LHCN-M2 (cell line): Measurements from ENCODE around the gene EGFL7. TPM values are rescaled to one million over a fixed set of nuclear protein-coding genes. Genes with fewer than 3 reads are reported as not detected.
"Not testable (repeated sequence)": the region's sequence is repeated elsewhere in the genome, so short reads cannot be mapped to it uniquely, and the experiment has no call there.

ENCODE experiments used
- DNase-seq: peaks from one replicate; pipeline ENCODE4 v3.0.0-alpha.2; 2012; ENCODE audit warnings: low read depth
- total RNA-seq: library from RNA; depleted of rRNA; stranded (reverse); fragments of >200 nt; gene quantifications from 2 replicates; pipeline ENCODE4 v1.2.3, GENCODE V29; 2014

EGFL7 gene
- total RNA-seq, 1 experiment from 2014 or later: 7.6 TPM

DNA sequence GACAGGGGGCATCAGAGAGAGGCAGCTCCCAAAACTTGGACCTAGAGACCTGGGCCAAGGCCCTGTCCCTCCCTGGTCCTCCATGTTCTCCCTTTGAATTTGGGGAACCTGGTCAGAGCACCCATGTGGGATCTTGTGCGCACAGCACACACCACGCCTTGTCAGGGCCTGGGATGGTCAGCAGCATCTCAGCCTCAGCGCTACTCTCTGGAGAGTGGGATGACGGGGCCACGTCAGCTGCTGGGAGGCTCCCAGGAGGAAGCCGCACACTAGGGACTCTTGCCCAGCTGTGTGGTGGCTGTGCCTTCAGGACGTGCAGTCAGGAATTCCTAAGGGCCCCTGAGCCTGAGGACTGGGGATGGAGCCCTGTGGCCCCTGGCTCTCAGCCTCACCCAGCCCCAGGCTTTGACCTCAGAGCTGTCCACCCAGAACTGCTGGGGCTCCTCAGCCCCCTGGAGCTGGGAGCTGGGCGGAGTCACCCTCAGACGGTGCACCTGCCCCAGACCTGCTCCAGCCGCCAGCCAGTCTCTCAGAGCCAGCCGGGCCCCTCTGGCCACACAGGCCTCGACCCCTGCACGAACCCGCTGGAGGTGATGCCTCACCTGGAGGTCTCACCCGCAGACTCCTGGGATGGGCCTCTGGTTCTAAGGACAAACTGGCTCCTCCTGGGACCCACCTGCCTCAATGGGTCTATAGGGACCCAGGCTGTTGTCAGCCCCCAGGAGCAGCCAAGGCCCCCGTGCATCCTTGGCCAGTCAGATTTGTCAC is 38.3 kb upstream of the EGFL7 start:
- no peak for DNase-seq

DNA sequence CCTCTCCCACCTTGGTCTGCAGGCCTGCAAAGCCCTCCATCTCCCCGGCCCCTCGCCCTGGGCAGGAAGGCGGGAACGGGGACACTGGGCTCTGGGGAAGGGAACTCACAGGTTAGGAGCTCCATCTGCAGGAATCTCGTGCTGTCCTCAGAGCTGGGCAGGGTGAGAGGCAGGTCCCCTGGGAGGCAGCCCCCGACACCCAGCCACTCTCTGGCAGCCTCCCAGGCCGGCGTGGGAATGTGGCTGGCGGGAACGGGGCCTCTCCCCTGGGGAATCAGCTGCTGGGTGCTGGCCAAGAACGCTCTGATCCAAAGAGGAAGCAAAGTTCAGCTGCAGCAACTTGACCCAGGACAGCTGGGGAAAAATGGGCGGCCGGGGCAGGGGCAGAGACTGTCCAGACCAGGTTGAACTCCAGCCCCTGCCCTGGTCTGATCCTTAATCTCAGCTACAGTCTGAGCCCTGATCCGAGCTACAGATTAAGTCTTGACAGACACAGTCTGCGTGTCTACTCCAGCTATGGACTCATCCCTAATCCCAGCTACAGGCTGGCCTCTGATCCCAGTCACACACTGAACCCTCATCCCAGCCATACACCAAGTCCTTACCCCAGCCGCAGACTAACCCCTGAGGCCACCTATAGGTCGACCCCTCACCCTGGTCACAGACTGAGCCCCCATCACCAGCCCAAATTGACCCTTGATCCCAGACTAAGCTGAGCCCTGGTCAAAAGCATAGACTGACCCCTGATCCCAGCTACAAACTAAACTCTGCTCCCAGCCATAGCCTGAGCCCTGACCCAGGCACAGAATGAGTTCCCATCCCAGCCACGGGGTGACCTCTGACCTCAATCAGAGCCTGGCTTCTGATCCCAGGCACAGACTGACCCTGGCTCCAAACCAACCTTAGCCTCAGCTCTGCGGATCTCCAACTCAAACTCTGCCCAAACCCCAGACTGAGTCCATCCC is 37.3 kb upstream of the EGFL7 start:
- DNase-seq: peak; percentile 45

DNA sequence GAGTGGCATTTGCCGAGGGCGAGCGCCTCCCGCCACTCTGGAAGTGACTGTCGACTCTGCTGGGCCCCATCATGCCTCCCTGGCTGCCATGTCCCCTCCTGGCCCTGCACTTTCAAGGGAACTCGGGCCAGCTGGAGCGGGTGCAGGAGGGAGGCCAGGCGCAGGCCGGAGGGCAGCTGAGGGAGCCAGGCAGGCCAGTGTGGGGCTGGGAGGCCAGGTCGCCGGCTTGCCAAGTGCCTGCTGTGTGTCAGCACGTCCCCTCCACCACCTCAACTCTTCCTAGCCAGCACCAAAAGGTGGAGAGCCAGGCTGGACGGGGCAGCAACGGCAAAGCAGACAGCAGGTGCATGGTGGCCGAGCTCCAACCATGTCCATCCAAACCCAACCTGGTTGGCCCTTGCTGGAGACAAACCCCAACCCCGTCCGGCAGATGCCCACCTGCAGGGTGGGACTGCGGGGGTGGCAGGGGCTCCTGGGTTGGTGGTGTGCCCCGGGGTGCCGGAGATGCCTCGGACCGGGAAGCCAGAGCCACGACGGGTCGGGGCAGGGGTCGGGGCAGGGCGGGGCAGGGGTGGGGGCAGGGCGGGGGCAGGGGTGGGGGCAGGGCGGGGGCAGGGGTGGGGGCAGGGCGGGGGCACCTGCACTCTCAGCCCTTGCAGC is 36.5 kb upstream of the EGFL7 start:
- no peak for DNase-seq

DNA sequence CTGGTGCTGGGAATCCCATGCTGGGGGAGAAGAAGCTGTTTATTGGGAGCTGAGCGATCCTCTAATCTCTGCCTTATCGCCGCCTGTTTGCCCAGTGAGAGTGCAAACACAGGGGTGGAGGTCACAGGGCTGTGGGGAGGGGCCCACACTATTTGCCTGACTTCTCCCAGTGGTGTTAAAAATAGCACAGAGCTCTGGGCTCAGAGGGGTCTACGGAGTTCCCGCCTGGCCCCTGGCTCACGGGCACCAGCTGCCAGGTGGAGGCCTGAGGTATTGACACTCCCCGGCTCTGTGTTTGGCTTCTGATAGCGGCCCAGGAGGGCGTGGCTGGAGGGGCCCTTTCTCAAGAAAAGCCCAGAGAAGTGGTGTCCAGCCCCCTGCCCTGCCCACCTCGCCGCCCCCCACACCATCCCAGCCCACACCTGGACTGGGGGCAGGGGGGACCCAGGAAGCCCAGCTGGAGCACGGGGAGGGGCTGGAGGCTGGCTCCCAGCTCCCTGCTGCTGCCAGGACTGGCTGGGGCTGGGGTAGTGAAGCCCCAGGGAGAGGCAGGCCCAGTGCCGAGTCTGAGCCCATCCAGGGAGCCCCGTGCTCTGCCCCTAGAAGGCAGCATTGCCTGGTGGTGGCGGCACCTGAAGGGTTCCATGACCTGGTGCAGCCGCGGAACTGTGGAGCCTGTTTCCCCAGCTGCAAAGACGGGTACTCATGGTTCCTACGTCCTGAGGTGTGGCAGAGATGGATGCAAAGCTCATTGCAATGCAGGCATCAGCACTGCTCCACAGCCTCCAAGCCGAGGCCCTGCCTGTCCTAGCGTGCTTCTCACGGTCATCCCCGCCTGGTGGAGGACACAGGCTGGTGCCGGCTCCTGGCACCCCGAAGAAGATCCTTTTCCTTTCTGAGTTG is 35.7 kb upstream of the EGFL7 start:
- DNase-seq: no peak

DNA sequence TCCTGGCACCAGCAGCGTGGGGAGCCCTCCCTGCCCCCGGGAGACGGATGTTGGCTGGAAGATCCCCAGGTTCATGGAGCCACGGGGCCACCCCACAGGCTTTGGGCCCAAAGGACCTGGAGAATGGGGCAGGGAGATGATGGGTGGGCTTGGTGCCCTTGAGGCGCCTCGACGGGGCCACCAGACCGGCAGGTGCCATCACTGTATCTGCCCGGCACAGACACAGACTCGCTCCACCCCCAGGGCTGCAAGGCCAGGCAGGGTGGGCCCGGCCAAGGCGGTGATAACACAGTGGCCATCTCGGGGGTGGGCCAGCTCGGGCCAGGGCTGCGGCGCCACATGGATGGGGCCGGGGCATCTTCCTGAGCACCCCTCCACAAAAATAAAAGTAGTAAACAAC is 35.0 kb upstream of the EGFL7 start:
- DNase-seq: no peak

DNA sequence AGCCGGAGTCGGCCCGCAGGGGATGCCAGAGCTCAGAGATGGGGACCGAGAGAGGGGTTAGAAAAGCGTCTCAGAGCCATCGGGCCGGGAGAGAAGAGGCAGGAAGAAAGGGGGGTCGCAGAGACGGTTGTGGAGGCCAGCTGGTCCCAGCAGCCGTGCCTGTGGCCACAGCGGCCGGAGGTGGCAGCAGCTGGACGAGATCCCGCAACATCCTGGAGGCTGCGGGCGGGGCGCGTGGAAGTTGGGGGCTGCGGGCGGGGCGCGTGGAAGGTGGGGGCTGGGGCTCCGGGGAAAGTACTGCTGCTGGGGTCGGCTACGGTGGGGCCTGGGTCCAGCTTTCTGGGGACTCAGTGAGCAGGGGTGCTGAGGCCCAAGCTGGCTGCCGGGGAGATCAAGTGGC is 34.4 kb upstream of the EGFL7 start:
- DNase-seq: no peak

DNA sequence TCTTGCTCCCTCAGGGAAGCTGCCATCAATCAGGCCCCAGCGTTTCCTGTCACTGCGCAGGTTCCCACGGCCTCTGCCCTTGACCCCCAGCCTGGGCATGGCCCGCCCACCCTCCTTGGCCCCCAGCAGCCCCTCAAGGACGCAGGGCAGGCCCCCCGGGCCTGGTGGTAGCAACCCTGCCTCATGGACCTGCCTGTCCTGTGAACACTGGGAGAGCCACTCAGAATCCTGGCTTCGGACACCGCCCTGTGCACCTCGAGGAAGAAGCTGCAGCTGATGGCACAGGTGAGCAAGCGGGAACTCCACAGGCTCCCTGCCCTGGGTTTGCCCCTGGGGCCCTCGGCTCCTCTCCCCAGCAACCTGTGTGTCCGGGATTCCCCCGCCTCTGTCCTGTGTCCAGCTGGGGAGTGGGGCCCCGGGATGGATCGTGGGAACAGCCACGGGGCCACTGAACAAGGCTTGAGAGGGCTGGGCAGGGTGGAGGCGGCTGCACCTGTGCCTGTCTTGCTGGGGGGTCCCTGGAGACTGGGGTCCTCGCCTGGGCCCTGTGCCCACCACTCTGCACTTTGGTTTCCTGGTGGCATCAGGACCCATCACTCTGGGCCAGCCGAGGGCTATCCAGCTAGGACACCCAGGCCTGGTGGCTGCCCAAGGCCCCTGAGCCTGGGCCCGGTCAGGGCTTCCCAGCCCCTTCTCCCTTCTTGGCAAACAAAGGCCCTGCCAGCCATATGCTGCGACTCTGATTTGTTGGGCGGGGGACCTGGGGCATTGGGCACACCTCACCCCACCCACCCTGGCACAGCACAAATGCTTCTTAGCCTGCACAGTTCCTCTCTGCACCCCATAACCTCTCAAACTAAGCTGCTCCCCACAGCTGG is 33.5 kb upstream of the EGFL7 start:
- DNase-seq: no peak

DNA sequence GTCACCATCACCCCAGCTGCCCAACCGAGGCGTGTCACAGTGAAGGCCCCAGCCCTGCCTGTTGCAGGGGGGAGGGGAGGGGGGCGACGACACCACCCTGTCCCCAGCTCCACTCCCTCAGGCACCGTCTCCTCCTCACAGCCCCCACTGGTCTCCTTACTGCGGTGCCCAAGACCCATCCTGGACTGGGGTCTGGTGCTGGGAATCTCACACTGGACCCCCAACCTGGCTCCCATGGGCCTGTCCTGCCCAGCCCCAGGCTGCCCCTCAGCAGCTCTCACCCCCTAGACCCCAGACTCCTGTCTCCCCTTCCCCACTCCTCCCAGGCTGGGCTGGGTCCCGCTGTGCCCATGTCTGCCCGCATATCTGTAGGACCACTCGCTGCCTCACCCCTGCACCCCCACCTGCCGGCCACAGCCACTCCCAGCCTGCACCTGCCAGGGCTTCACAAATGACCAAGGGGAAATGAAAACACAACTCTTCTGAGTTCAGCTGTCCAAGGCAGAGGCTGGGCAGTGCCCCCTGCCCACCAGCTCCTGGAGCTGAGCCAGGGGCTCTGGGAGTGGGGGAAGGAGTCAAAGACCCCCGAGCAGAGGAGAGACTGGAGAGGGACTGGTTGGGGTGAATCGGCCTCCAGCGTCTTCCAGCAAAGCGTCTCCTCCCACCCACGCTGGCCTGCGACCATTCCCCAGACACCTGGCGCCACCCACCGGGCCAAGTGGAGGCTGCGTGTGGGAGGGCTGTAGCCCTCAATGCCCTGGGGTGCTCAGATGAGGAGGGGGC is 32.6 kb upstream of the EGFL7 start:
- DNase-seq: no peak

DNA sequence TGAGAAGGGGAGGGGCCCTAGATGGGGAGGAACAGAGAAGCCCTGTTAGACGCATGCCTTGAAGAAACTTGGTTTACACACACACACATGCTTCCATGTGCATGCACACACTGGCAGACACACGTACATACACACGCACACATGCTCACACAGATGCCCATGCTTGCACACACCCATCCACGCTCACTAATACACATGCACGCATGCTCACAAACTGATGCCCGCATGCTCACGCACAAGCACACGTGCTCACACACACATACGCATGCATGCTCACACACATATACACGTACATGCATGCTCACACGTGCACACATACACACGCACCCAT is 32.1 kb upstream of the EGFL7 start:
- DNase-seq: no peak

DNA sequence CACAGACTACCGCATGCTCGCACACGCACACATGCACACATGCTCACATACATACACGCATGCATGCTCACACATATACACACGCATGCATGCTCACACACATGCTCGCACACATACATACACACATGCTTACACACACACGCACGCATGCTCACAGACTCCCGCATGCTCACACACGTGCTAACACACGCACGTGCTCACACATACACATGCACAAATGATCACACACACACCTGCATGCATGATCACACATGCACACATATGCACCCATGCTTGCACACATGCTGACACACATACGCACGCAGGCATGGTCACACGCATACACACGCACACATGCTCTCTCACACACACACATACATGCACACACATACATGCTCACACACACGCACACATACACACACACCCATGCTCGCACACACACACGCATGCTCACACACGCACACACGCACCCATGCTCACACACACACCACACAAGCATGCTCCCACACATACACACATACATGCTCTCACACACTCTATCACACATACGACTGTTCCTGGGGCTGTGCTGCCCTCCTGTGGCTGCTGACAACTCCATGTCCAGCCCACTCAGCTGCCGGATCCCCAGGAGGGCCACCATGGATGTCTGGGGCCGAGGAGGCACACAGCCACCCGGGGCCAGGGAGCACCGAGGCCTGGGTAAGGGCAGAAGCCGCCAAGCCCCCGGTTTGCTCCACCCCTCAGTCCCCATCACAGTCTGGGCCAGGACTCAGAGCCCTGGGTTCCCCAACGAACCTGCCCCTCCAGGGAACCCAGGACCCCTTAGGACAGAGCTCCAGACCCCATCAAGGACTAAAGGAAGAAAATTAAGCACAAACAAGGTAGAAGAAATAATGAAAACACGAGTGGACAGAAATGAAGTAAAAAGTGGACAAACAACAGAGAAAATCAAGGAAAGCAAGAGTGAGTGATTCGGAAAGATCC is 31.4 kb upstream of the EGFL7 start:
- peak; percentile 63 for DNase-seq

DNA sequence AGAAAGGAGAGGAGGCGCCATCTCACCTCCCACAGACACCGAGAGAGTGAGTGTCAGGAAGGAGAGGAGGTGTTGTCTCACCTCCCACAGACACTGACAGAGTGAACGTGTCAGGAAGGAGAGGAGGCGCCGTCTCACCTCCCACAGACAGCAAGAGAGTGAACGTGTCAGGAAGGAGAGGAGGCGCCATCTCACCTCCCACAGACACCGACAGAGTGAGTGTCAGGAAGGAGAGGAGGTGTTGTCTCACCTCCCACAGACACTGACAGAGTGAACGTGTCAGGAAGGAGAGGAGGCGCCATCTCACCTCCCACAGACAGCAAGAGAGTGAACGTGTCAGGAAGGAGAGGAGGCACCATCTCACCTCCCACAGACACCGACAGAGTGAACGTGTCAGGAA is 30.6 kb upstream of the EGFL7 start:
- DNase-seq: not testable (repeated sequence)

DNA sequence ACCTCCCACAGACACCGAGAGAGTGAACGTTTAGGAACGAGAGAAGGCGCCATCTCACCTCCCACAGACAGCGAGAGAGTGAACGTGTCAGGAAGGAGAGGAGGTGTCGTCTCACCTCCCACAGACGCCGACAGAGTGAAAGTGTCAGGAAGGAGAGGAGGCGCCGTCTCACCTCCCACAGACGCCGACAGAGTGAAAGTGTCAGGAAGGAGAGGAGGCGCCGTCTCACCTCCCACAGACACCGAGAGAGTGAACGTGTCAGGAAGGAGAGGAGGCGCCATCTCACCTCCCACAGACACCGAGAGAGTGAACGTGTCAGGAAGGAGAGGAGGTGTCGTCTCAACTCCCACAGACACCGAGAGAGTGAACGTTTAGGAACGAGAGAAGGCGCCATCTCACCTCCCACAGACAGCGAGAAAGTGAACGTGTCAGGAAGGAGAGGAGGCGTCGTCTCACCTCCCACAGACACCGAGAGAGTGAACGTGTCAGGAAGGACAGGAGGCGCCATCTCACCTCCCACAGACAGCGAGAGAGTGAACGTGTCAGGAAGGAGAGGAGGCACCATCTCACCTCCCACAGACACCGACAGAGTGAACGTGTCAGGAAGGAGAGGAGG is 30.1 kb upstream of the EGFL7 start:
- DNase-seq: not testable (repeated sequence)

DNA sequence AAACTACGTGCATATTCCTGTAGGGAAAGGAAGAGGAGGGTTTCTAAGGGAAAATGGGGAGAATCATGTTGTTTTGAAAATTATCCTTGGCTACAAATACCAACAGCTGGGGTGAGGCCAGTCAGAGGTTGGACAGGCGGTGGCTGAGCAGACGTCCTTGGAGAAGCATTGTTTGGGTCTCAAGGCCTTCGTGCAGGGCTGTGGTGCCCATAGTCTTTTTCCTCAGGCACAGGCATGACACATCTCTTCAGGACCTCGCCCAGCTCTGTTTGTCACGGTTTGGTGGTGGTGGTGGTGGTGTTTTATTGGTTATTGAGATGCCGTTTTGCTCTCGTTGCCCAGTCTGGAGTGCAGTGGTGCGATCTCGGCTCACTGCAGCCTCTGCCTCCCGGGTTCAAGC is 27.8 kb upstream of the EGFL7 start:
- peak; percentile 37 for DNase-seq

DNA sequence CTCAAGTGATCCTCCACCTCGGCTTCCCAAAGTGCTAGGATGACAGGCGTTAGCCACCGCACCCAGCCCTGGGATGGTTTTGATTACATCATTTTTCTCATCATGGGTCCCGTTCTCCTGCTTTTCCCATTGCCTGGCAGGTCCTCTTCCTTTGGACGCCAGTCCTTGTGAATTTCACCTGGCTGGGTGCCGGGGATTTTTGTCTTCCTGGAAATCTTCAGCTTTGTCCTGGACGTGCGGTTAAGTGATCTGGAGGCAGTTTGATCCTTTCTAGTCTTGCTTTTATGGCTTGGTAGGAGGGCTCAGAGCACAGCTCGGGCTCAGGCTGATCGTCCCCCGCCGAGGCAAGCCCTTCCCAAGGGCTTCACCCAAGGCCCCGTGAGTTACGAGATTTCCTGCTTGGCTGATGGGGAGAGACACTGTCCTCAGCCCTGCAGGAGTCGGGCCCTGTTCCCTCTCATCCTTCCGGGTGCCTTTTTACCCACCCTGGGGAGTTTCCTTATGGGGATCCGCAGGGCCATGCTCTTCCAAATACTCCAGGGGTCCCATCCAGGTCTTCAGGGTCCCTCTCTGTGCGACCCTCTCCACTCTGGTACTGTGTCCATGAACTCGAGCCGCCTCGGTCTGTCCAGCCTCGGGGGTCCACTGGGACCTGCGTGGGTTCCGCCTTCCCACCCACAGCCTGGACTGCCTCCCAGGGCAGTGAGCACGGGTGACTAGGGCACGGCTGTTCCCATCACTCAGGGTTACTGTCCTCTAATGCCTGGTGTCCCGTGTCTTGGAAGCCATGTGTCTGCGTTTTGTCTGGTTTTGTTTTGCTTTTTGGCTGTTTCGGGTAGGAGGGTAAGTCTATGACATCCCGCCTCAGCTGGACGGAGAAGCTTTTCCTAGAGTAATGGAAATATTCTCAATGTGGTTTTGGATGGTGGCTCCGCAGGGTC is 22.3 kb upstream of the EGFL7 start:
- DNase-seq: peak; percentile 29

DNA sequence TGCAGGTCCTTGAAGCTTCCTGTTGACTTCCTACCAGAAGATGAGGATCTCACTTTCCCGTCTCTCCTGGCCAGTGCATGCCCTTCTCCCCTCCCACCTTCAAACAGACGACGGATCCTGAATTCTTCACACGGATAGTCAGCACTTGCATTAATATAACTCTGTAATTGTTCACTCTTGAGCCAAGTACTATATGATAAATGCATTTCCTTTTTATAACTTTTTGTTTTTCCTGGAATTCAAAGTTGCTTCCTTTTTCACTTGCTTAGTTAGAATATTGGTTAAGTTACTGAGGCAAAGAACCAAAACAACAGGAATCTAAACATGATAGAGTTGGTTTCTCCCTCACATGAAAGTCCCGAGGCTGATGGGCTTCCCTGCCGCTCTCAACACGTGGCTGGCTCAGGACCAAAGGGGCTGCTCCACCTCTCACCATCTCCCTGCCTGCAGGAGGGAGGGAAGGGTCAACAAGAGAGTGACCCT is 20.2 kb upstream of the EGFL7 start:
- DNase-seq: no peak

DNA sequence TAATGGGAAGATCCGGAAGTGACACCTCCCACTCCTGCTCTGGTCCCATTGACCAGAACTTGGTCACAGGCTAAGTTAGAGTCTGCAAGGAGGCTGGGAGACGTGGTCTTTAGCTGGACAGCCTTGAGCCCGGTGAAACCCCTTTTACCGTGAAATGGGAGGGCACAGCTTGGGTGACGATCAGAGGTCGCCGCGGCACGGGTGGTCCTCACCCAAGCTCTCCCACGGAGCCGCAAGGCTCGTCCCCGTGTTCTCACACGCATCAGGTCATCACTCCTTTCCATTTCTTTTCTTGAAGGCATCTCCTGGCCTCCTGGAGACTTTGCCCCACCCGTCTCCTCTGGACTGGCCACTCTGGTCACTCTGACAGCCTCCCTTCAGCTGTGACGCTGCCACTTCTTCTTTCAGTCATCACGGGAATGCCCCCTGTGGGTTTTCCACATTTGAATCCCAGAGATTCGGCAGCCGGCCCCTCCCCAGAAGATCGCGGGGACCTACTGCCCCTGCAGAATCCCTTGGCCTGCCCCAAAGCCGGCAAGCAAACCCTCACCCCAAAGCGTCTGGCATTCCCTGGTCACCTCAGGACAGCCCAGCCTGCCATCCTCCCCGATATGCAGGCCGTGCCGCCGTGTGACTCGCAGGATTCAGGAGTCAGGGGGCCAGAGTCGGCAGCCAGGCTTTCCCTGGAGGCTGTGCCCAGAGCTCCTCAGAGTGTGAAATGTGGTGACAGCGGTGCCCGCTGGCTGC is 18.9 kb upstream of the EGFL7 start:
- no peak for DNase-seq
